Kidney epithelial cell (primary cell): ENCODE data around the gene RHOH. TPM values are rescaled to one million over a fixed set of nuclear protein-coding genes. Genes with fewer than 3 reads are reported as not detected.

Source experiments
- DNase-seq: peaks from one replicate; pipeline ENCODE4 v3.0.0-alpha.2; 2010; ENCODE audit warnings: low read depth
- H3K27me3 ChIP-seq: 2 replicates; pipeline ENCODE4 v1.6.0; 2011; ENCODE audit warnings: low read length; ENCODE audit not compliant: control insufficient read depth, insufficient read depth
- H3K36me3 ChIP-seq: 2 replicates; pipeline ENCODE4 v1.5.1; 2011; ENCODE audit warnings: low read length; ENCODE audit not compliant: control insufficient read depth, insufficient read depth
- H3K4me3 ChIP-seq: 2 replicates; pipeline ENCODE4 v1.5.1; 2011; ENCODE audit warnings: low read depth, mild to moderate bottlenecking, control low read depth, low read length
- CTCF ChIP-seq: IDR thresholded peaks from 2 replicates; pipeline ENCODE4 v1.5.1; 2011; ENCODE audit warnings: mild to moderate bottlenecking, moderate library complexity, low read length, control low read depth, inconsistent platforms; ENCODE audit not compliant: insufficient read depth, poor library complexity, severe bottlenecking
- total RNA-seq: library from RNA; depleted of rRNA; stranded (reverse); fragments of >200 nt; gene quantifications from 2 replicates; pipeline ENCODE4 v1.2.3, GENCODE V29; 2015

The RHOH gene
- total RNA-seq, 1 donor from 2014 or later: not detected

GRCh38 chr4:40211224-40212185, 14.7 kb downstream of the RHOH start:
- no peak for DNase-seq
- Histone ChIP-seq H3K36me3 (no peaks in the 10 kb centered on the region), H3K4me3 (no peak overlapping the region), H3K27me3 (no peaks in the 10 kb centered on the region)
- TF ChIP-seq CTCF: no peak

- H3K27me3 ChIP-seq: no peaks in the 10 kb centered on the region
- no peak for TF ChIP-seq CTCF
- no peak for DNase-seq
- H3K36me3 ChIP-seq: no peaks in the 10 kb centered on the region
- no peak overlapping the region for H3K4me3 ChIP-seq
Observed at GRCh38 chr4:40212674-40213527, 16.1 kb downstream of the RHOH start.

- no peak overlapping the region for H3K4me3 ChIP-seq
- H3K27me3 ChIP-seq: no peaks in the 10 kb centered on the region
- TF ChIP-seq CTCF: no peak
- no peaks in the 10 kb centered on the region for H3K36me3 ChIP-seq
- DNase-seq: no peak
Observed at GRCh38 chr4:40214038-40214437, 17.2 kb downstream of the RHOH start.

- no peak for TF ChIP-seq CTCF
- H3K36me3 ChIP-seq: no peaks in the 10 kb centered on the region
- H3K4me3 ChIP-seq: no peak overlapping the region
- H3K27me3 ChIP-seq: no peaks in the 10 kb centered on the region
- no peak for DNase-seq
Observed at GRCh38 chr4:40214661-40215418, 18.0 kb downstream of the RHOH start.

- no peak for TF ChIP-seq CTCF
- Histone ChIP-seq H3K4me3 (no peak overlapping the region), H3K27me3 (no peaks in the 10 kb centered on the region), H3K36me3 (no peaks in the 10 kb centered on the region)
- DNase-seq: no peak
Observed at GRCh38 chr4:40216622-40217366, 20.0 kb downstream of the RHOH start.
